GM21390 (cell line): ENCODE results near the gene TPGS2.

Experiments used
- ATAC-seq: cut with Tn5 transposase; IDR thresholded peaks from one replicate; pipeline ENCODE4 v1.9.1; 2021; ENCODE audit not compliant: unreplicated experiment

The TPGS2 gene

DNA sequence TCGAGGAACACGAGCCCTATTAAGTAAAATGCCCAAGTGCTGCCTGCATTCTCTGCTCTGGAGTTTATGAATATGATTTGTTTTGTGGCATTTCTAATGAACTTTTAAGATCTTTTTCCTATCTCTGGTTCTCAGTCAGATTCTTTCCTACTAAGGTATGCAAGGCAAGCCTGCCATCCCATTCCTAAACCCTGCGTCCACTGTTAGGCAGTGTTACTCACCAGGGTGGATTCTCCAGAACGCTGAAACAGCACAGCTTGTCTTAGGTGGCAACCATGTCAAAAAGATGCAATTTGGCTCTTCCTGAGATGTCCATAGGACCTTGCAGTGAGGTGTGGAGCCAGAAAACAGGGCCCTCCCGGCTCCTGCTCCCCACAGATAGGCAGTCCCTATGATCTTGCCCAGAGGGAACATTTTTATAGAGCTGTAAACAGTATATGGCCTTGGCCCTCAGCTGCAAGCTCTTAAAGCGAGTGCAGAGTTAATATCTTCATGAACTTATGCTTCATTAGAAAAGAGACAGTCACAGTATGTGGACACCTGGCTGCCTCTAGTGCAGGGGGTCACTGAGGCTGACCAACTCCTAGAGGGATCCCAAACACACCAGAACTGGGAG is 84.4 kb downstream of the TPGS2 start:
- no peak for ATAC-seq
